Liver (tissue), 9 donors: ENCODE results near the gene FGD6. TPM values are rescaled to one million over a fixed set of nuclear protein-coding genes. Genes with fewer than 3 reads are reported as not detected.

ENCODE experiments used
- DNase-seq: peaks from one replicate; pipeline ENCODE4 v3.0.0-alpha.2; 2017; ENCODE audit warnings: low spot score
- H3K27ac ChIP-seq, 2 donors: one replicate each; pipeline ENCODE4 v1.7.0; 2013; ENCODE audit warnings: inconsistent platforms in 2 of 2, low read length in 2 of 2, control low read depth in 1 of 2, low read depth in 1 of 2, mild to moderate bottlenecking in 1 of 2
- H3K27me3 ChIP-seq, 4 donors: one replicate each; pipeline versions ENCODE4 v1.6.1 to v1.7.0; 2013; ENCODE audit warnings: low read length in 3 of 4, inconsistent platforms in 1 of 4, mild to moderate bottlenecking in 1 of 4, moderate library complexity in 1 of 4; ENCODE audit not compliant: control insufficient read depth in 4 of 4, insufficient read depth in 4 of 4
- H3K36me3 ChIP-seq, 4 donors: one replicate each; pipeline versions ENCODE4 v1.6.1 to v1.7.0; 2013; ENCODE audit warnings: low read length in 3 of 4, mild to moderate bottlenecking in 3 of 4, low read depth in 1 of 4, moderate library complexity in 1 of 4; ENCODE audit not compliant: control insufficient read depth in 4 of 4, insufficient read depth in 3 of 4
- H3K4me1 ChIP-seq, 4 donors: one replicate each; pipeline versions ENCODE4 v1.6.1 to v1.7.0; 2013; ENCODE audit warnings: low read length in 3 of 4, mild to moderate bottlenecking in 3 of 4, moderate library complexity in 1 of 4; ENCODE audit not compliant: control insufficient read depth in 4 of 4, insufficient read depth in 4 of 4
- H3K4me3 ChIP-seq, 3 donors: one replicate each; pipeline versions ENCODE4 v1.6.1 to v1.7.0; 2013; ENCODE audit warnings: low read length in 3 of 3, control low read depth in 1 of 3, low read depth in 1 of 3, mild to moderate bottlenecking in 1 of 3
- H3K9ac ChIP-seq, 2 donors: one replicate each; pipeline ENCODE4 v1.7.0; 2013; ENCODE audit warnings: low read length in 2 of 2, mild to moderate bottlenecking in 2 of 2, moderate library complexity in 2 of 2, control low read depth in 1 of 2, low read depth in 1 of 2
- H3K9me3 ChIP-seq, 4 donors: one replicate each; pipeline versions ENCODE4 v1.6.1 to v1.7.0; 2013; ENCODE audit warnings: low read length in 3 of 4; ENCODE audit not compliant: control insufficient read depth in 4 of 4
- ATF3 ChIP-seq: IDR thresholded peaks from 2 replicates; pipeline ENCODE4 v1.6.1; 2016; ENCODE audit warnings: antibody characterized with exemption
- CTCF ChIP-seq: fragments of 150-350 bp; IDR thresholded peaks from 2 replicates; pipeline ENCODE4 v1.5.1; 2017; ENCODE audit warnings: improper control_type of control experiment, low read depth, low read length; ENCODE audit not compliant: missing input control
- EGR1 ChIP-seq, 2 donors: IDR thresholded peaks; 2 replicates each; pipeline ENCODE4 v1.6.1; 2016 to 2018; ENCODE audit warnings: antibody characterized with exemption in 2 of 2, low read depth in 2 of 2
- FOXA1 ChIP-seq: IDR thresholded peaks from 2 replicates; pipeline ENCODE4 v1.6.1; 2016; ENCODE audit warnings: antibody characterized with exemption
- FOXA2 ChIP-seq: IDR thresholded peaks from 2 replicates; pipeline ENCODE4 v1.6.1; 2016; ENCODE audit warnings: antibody characterized with exemption
- GABPA ChIP-seq, 2 donors: IDR thresholded peaks in 1 of 2; conservative IDR thresholded peaks in 1 of 2; 2 replicates each; pipeline ENCODE4 v1.6.1; 2016; ENCODE audit warnings: antibody characterized with exemption in 2 of 2, mild to moderate bottlenecking in 1 of 2, moderate library complexity in 1 of 2
- HNF4A ChIP-seq, 2 donors: conservative IDR thresholded peaks; 2 replicates each; pipeline ENCODE4 v1.6.1; 2016; ENCODE audit warnings: antibody characterized with exemption in 2 of 2, mild to moderate bottlenecking in 2 of 2
- HNF4G ChIP-seq: IDR thresholded peaks from 2 replicates; pipeline ENCODE4 v1.6.1; 2016; ENCODE audit warnings: antibody characterized with exemption
- JUND ChIP-seq, 2 donors: IDR thresholded peaks; 2 replicates each; pipeline ENCODE4 v1.6.1; 2016; ENCODE audit warnings: antibody characterized with exemption in 2 of 2
- MAX ChIP-seq: IDR thresholded peaks from 2 replicates; pipeline ENCODE4 v1.6.1; 2016; ENCODE audit warnings: antibody characterized with exemption
- NR2F2 ChIP-seq: IDR thresholded peaks from 2 replicates; pipeline ENCODE4 v1.6.1; 2016; ENCODE audit warnings: antibody characterized with exemption
- RAD21 ChIP-seq, 2 donors: IDR thresholded peaks; 2 replicates each; pipeline ENCODE4 v1.6.1; 2016; ENCODE audit warnings: antibody characterized with exemption in 2 of 2, mild to moderate bottlenecking in 2 of 2
- REST ChIP-seq: IDR thresholded peaks from 2 replicates; pipeline ENCODE4 v1.6.1; 2016; ENCODE audit warnings: antibody characterized with exemption, mild to moderate bottlenecking
- RXRA ChIP-seq, 2 donors: IDR thresholded peaks; 2 replicates each; pipeline ENCODE4 v1.6.1; 2017 to 2018; ENCODE audit warnings: antibody characterized with exemption in 2 of 2, mild to moderate bottlenecking in 1 of 2
- SP1 ChIP-seq: IDR thresholded peaks from 2 replicates; pipeline ENCODE4 v1.6.1; 2018; ENCODE audit warnings: antibody characterized with exemption, mild to moderate bottlenecking
- TAF1 ChIP-seq: conservative IDR thresholded peaks from 2 replicates; pipeline ENCODE4 v1.6.1; 2016; ENCODE audit warnings: antibody characterized with exemption, mild to moderate bottlenecking
- YY1 ChIP-seq: IDR thresholded peaks from 2 replicates; pipeline ENCODE4 v1.6.1; 2016; ENCODE audit warnings: antibody characterized with exemption, mild to moderate bottlenecking
- ZBTB33 ChIP-seq: IDR thresholded peaks from 2 replicates; pipeline ENCODE4 v1.6.1; 2016; ENCODE audit warnings: antibody characterized with exemption
- WGBS: extraction: QIAGEN DNeasy Blood & Tissue Kit; methylation state at CpG from one replicate; pipeline ENCODE4 v1.1.7; 2013; 5-methylcytosine and 5-hydroxymethylcytosine counted together
- polyA plus RNA-seq, 2 donors: library from polyadenylated mRNA; stranded (reverse) in 1 of 2; unstranded in 1 of 2; fragments of 200-250 nt in 1 of 2; fragments of >200 nt in 1 of 2; fragmentation: Nextera tagmentation in 1 of 2; extraction: Ambion mirVana in 1 of 2; gene quantifications; one replicate each; pipeline versions ENCODE4 v1.2.1 to v1.2.3, GENCODE V29; 2013 to 2015
- total RNA-seq, 2 donors: library from RNA; depleted of rRNA; stranded (reverse); fragments of >200 nt; gene quantifications; one replicate each; pipeline ENCODE4 v1.2.3, GENCODE V29; 2014
- donor health status: healthy.
- donor health status: healthy.
- donor health status: healthy.
- donor health status: healthy.
- donor health status: healthy.

The FGD6 gene
- total and polyA plus RNA-seq, 4 donors: 0.54 to 6.9 (median 2.4) TPM

- Histone ChIP-seq H3K9me3 (no peaks in the 10 kb centered on the region), H3K27me3 (no peaks in the 10 kb centered on the region), H3K4me1 (no peaks in the 10 kb centered on the region), H3K27ac (no peak overlapping the region), H3K9ac (no peak overlapping the region), H3K4me3 (no peak overlapping the region), H3K36me3 (peaks cover 8 to 44% (median 36%) of the 10 kb centered on the region in 4 donors)
- TF ChIP-seq GABPA (IDR thresholded peaks at IDR 0.05 in 1 of 2, conservative IDR thresholded peaks at IDR 0.05 in 1 of 2) (no peak), ATF3 (no peak), RAD21 (IDR thresholded peaks at IDR 0.05) (no peak), JUND (IDR thresholded peaks at IDR 0.05) (no peak), FOXA2 (no peak), HNF4A (conservative IDR thresholded peaks at IDR 0.05) (no peak)
- DNase-seq: no peak
- 84% methylated on average over 2 of the region's 2 CpGs for WGBS
Observed at GRCh38 chr12:95054206-95054605, 163.1 kb downstream of the FGD6 start.

- Histone ChIP-seq H3K9me3 (no peaks in the 10 kb centered on the region), H3K9ac (no peak overlapping the region), H3K27me3 (no peaks in the 10 kb centered on the region), H3K27ac (no peak overlapping the region), H3K4me3 (no peak overlapping the region), H3K4me1 (no peaks in the 10 kb centered on the region), H3K36me3 (peaks cover 8 to 51% (median 40%) of the 10 kb centered on the region in 4 donors)
- WGBS: 95% methylated on average over 4 of the region's 4 CpGs
- no peak for TF ChIP-seq CTCF
- no peak for TF ChIP-seq RXRA (IDR thresholded peaks at IDR 0.05)
- TF ChIP-seq GABPA (IDR thresholded peaks at IDR 0.05 in 1 of 2, conservative IDR thresholded peaks at IDR 0.05 in 1 of 2): no peak
- TF ChIP-seq JUND (IDR thresholded peaks at IDR 0.05): no peak
- no peak for TF ChIP-seq TAF1
- no peak for TF ChIP-seq NR2F2
- no peak for TF ChIP-seq FOXA1
- no peak for TF ChIP-seq ATF3
- no peak for TF ChIP-seq FOXA2
- no peak for TF ChIP-seq ZBTB33
- TF ChIP-seq REST: no peak
- TF ChIP-seq MAX: no peak
- no peak for TF ChIP-seq RAD21 (IDR thresholded peaks at IDR 0.05)
- no peak for TF ChIP-seq YY1
- TF ChIP-seq EGR1 (IDR thresholded peaks at IDR 0.05; ENCODE audit: low read depth in 2 of 2): no peak
- TF ChIP-seq HNF4G: no peak
- no peak for TF ChIP-seq HNF4A (conservative IDR thresholded peaks at IDR 0.05)
- no peak for TF ChIP-seq SP1
- no peak for DNase-seq
Observed at GRCh38 chr12:95051241-95051640, 166.0 kb downstream of the FGD6 start.
